ENCODE measurements around the gene GATB.

GRCh38 chr4:151786158-151786495 lies 25.3 kb upstream of the GATB start:
- no peak for TF ChIP-seq CTCF (IDR thresholded peaks at IDR 0.05; ENCODE audit: low read length)
- TF ChIP-seq EZH2 (IDR thresholded peaks at IDR 0.05; ENCODE audit: borderline replicate concordance, low read length), result no peak
